GM19025 (cell line): Measurements from ENCODE around the gene CCL27.

ENCODE experiments used
- ATAC-seq: cut with Tn5 transposase; IDR thresholded peaks from one replicate; pipeline ENCODE4 v1.9.1; 2021; ENCODE audit warnings: mild to moderate bottlenecking, low read depth, moderate library complexity; ENCODE audit not compliant: unreplicated experiment

CCL27 gene

GRCh38 chr9:34685591-34685990, 23.1 kb upstream of the CCL27 start:
- ATAC-seq = no peak

GRCh38 chr9:34684816-34685215, 22.4 kb upstream of the CCL27 start:
- ATAC-seq = no peak

- ATAC-seq = no peak
Observed at GRCh38 chr9:34684145-34684544, 21.7 kb upstream of the CCL27 start.

- ATAC-seq = no peak
Observed at GRCh38 chr9:34675869-34676268, 13.4 kb upstream of the CCL27 start.

GRCh38 chr9:34675048-34675714, 12.7 kb upstream of the CCL27 start:
- ATAC-seq = no peak

- ATAC-seq = no peak
Observed at GRCh38 chr9:34674440-34674839, 12.0 kb upstream of the CCL27 start.

- ATAC-seq = no peak
Observed at GRCh38 chr9:34671307-34671706, 8.8 kb upstream of the CCL27 start.

- no peak for ATAC-seq
Observed at GRCh38 chr9:34669809-34670562, 7.5 kb upstream of the CCL27 start.

GRCh38 chr9:34665381-34666250, 3.2 kb upstream of the CCL27 start:
- peak; percentile 72 for ATAC-seq

- ATAC-seq = peak; percentile 23
Observed at GRCh38 chr9:34665067-34665380, 2.6 kb upstream of the CCL27 start.

- peak; percentile 35 for ATAC-seq
Observed at GRCh38 chr9:34664281-34665066, 2.0 kb upstream of the CCL27 start.

GRCh38 chr9:34663303-34663605, 797 bp upstream of the CCL27 start:
- ATAC-seq = no peak

GRCh38 chr9:34659592-34660253, 2.7 kb downstream of the CCL27 start:
- ATAC-seq = no peak

- no peak for ATAC-seq
Observed at GRCh38 chr9:34658461-34658860, 4.0 kb downstream of the CCL27 start.

- no peak for ATAC-seq
Observed at GRCh38 chr9:34656992-34657391, 5.5 kb downstream of the CCL27 start.

GRCh38 chr9:34655394-34655793, 7.1 kb downstream of the CCL27 start:
- no peak for ATAC-seq

- ATAC-seq = no peak
Observed at GRCh38 chr9:34654323-34655051, 8.0 kb downstream of the CCL27 start.

GRCh38 chr9:34653151-34654072, 9.0 kb downstream of the CCL27 start:
- ATAC-seq = no peak

GRCh38 chr9:34652602-34653000, 9.9 kb downstream of the CCL27 start:
- ATAC-seq = no peak
